Epithelial cell of prostate (primary cell): ENCODE data around the gene SLFN12.
A peak's percentile ranks its signal among the peaks of the same experiment; 100 is the strongest.
"Not testable (repeated sequence)": the region's sequence is repeated elsewhere in the genome, so short reads cannot be mapped to it uniquely, and the experiment has no call there.

Experiments
- DNase-seq: peaks from one replicate; pipeline ENCODE4 v3.0.0-alpha.2; 2011; ENCODE audit warnings: low read depth, low spot score
- H3K27ac ChIP-seq: fragments of 450-650 bp; 2 replicates; pipeline ENCODE4 v1.5.1; 2017; ENCODE audit warnings: mild to moderate bottlenecking

Gene SLFN12

DNA sequence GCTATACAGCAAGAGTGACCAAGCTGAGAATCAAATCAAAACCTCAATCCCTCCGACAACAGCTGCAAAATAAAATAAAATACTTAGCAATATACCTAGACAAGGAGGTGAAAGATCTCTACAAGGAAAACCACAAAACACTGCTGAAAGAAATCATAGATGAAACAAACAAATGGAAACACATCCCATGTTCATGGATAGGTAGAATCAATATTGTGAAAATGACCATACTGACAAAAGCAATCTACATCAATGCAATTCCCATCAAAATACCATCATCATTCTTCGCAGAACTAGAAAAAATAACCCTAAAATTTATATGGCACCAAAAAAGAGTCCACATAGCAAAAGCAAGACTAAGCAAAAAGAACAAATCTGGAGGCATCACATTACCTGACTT is 17.6 kb downstream of the SLFN12 start:
- H3K27ac ChIP-seq, DNase-seq: not testable (repeated sequence)

DNA sequence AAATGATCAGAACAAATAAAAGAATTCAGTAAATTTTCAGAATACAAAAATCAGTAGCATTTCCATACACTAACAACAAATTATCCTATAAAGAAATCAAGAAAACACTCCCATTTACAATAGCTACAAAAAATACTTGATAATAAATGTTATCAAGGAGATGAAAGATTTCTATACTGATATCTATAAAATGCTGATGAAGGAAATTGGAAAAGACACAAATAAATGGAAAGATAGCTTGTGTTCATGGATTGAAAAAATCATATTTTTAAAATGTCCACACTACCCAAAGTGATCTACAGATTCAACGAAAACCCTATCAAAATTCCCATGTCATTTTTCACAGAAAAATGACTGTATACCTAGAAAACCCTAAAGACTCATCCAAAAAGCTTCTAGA is 18.1 kb downstream of the SLFN12 start:
- no peak for DNase-seq
- no peak overlapping the region for H3K27ac ChIP-seq

DNA sequence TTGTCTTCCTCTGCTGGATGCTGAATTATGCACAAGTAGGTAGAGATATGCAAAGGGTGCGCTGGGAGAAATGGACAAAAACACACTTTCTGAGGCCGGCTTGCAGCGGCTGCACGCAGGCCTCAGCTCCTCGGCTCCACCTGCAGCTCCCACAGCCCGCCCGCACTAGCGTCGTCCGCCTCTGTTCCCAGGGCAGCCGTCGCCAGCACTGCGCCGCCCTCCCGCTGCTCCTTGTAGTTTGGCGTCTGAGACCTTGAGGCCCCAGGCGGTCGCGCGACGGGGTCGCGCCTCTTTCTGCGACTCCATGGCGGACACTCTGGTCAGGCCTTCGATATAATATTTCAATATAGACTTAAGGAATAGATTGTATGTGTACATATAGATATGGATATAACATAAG is 24.8 kb downstream of the SLFN12 start:
- no peak overlapping the region for H3K27ac ChIP-seq
- no peak for DNase-seq

- DNase-seq, result no peak
- no peak overlapping the region for H3K27ac ChIP-seq
These were observed 25.7 kb downstream of the SLFN12 start for GRCh38 chr17:35406568-35406967.

DNA sequence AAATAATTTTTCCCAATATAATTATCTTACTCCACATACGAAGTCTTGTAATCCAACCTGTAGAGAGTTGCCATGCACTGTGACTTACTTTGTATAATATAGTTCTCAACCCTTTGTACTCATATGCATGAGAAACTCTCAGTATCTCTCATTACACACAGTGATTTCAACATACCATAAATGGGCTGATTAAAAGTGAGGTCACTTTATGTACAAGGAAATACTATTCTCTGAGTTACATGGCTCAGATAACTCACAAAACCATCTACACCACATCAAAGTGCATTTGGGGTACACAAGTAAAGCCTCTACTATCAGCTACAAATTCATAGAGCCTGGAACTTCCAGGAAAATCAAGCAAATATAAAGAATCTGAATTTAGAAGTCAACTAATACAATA is 27.9 kb downstream of the SLFN12 start:
- DNase-seq, result peak; percentile 20
- no peak overlapping the region for H3K27ac ChIP-seq

DNA sequence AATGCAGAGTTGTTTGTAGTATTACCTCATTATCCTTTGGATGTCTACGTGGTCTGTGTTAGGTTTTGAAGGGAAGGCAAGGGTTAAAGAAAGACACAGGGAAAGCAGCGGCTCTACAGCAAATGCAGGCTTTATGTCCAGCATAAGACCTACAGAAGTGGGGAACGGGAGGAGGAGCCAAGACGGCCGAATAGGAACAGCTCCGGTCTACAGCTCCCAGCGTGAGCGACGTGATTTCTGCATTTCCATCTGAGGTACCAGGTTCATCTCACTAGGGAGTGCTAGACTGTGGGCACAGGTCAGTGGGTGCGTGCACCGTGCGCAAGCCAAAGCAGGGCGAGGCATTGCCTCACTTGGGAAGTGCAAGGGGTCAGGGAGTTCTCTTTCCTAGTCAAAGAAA is 38.5 kb downstream of the SLFN12 start:
- DNase-seq, H3K27ac ChIP-seq: not testable (repeated sequence)

DNA sequence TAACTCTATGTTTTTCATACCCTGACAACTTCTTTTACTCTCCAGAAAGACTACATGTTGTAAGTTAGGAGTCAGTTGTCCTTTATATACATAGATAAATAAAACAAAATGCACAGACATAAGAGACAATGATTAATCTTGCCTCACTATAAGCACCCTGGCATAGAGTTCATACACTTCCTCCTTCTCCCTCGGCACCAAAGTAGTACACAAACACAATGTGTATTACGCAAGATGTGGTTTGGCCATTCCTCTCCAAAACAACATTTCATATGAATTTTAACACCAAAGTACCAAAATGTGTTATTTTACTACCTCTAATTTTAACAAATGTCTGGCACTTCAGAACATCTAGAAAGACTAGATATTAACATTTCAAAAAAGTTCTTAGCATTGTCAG is 41.6 kb downstream of the SLFN12 start:
- DNase-seq, result no peak
- no peak overlapping the region for H3K27ac ChIP-seq

- no peak for DNase-seq
- no peak overlapping the region for H3K27ac ChIP-seq
These were observed 42.1 kb downstream of the SLFN12 start for GRCh38 chr17:35390156-35390555.

DNA sequence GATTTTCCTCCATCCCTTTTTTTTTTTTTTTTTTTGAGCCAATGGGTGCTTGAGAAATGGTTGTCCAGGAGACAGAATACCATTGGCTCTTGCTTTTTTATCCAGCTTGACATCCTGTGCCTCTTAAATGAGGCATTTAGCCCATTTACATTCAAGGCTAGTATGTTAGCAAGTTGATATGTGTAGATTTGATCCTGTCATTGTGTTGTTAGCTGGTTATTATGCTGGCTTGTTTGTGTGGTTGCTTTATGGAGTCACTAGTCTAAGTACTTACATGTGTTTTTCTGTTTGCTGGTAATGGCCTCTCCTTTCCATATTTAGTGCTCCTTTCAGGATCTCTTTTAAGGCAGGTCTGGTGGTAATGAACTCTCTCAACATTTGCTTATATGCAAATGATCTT is 44.8 kb downstream of the SLFN12 start:
- no peak overlapping the region for H3K27ac ChIP-seq
- DNase-seq, result no peak

DNA sequence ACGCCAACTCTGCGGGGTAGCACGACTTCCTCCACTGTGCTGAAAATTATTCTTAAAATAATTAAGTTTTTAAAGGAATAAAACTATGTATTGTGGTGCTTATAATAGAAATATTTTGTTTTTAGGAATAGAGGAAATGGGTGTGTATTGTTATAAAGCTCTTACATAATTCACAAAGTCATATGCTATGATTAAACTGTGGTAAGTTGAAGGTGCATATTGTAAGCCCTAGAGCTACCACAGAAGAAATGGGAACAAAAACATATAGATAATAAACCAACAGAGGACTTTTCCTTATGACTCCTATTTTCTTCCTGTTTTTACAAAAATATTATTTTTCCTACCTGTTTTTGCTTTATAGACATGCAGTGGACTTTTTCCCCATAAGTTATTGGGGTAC is 54.6 kb downstream of the SLFN12 start:
- H3K27ac ChIP-seq, result no peak overlapping the region
- no peak for DNase-seq

DNA sequence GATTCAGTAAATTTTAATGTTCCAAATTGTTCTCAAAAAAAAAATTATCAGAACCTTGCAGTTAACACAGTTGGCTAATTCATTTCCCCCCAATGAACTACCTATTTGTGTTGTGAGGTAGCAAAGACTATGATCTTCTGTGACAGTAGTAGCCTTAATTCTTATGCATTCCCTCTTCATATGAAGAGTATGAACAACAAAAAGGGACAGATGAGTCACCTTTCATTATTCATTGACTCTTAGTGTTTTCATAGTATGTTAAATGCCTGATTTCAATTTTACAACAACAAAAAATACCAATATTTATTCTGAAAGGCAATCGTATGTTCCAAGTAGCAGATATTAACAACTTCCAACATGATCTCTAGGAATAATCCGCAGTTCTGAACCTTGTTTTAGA is 55.2 kb downstream of the SLFN12 start:
- no peak for DNase-seq
- H3K27ac ChIP-seq, result no peak overlapping the region

GRCh38 chr17:35376245-35376644 is 56.1 kb downstream of the SLFN12 start:
- DNase-seq, result no peak
- no peak overlapping the region for H3K27ac ChIP-seq

- no peak for DNase-seq
- H3K27ac ChIP-seq, result no peak overlapping the region
These were observed 57.4 kb downstream of the SLFN12 start for GRCh38 chr17:35374766-35375344.

DNA sequence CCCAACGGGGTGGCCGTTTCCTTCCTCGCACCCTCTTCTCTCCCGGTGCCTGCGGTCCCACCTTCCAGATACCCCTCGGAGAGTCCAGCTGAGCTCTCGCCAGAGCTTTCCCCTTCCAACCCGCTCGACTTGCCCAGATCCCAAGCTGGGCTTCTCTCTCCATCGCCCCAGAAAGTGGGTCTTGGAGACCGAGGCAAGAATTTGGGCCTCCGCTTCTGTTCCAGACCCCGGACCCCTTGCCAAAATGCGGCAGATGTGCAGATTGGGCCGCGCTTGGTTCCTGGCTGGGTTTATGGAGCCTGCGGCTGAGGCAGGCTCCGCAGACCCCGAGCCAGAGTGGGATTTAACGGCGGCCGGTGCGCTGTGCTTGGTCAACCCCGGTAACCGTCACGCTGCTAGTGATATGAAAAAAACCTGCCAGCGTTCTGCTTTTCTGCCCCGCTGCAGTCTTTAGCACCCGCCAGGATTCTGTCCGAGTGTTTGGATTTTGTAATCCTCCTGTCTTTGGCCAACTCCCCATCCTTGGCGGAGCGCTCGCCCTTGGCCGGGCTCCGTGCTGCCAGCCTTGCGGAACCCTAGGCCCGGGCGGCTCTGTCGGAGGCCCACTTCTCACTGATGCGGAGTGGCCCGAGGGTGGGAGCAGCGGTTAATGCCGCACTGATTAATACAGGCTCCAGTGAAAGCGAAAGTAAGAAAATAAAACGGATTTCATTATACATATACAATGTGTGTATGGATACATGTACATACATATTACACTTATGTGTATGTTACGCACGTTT is 58.1 kb downstream of the SLFN12 start:
- H3K27ac ChIP-seq, result no peak overlapping the region
- no peak for DNase-seq

GRCh38 chr17:35373534-35373983 is 58.7 kb downstream of the SLFN12 start, which contains the start of gene SLFN11:
SLFN11 (minus strand) TSS chr17:35373621; CDS start chr17:35363807, 9,814 bp downstream.
- no peak for DNase-seq
- no peak within 1 kb of the TSS for H3K27ac ChIP-seq

DNA sequence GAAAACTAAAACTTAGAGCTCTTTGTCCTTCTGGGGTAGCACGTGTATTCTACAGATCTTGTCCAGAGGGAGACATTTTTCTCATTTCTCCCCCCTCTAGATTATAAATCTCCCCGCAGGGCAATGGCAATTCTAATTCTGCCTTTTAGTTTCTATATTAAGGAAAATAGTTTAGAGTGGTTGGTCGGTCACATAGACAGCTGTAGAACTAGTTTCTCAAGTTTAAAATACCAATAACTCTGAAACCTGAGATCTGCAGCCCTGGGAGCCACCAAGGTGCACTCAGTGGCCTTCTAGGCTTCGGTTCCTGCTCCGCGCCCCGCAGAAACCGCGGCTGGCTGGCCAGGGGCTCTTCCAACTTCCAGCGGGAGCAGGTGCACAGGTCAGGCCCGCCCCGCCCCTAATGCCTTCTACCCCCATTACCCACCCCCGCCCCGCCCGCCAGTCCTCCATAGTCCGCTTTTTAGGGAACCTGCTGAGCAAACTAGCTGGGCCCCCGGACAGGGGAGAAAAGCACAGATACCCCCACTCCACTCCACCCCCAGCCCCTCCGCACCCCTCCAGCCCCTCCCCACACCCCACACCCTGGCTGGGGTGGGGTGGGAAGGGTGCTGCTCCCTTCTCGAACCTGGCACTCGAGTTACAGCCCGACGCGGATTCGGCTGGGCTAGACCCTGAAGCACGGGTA is 59.3 kb downstream of the SLFN12 start:
- H3K27ac ChIP-seq, result no peak overlapping the region
- DNase-seq, result no peak

DNA sequence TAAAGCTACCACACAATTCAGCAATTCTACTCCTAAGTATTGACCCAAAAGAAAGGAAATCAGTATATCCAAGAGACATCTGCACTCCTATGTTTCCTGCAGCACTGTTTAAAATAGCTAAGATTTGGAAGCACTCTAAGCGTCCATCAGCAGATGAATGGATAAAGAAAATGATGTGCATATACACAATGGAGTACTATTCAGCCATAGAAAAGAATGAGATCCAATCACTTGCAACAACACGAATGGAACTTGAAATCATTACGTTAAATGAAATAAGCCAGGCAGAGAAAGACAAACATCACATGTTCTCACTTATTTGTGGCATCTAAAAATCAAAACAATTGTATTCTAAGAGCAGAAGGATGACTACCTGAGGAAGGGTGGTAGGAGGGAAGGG is 60.4 kb downstream of the SLFN12 start:
- H3K27ac ChIP-seq, result no peak overlapping the region
- no peak for DNase-seq

GRCh38 chr17:35368081-35368830 is 64.0 kb downstream of the SLFN12 start:
- H3K27ac ChIP-seq, result no peak overlapping the region
- no peak for DNase-seq

DNA sequence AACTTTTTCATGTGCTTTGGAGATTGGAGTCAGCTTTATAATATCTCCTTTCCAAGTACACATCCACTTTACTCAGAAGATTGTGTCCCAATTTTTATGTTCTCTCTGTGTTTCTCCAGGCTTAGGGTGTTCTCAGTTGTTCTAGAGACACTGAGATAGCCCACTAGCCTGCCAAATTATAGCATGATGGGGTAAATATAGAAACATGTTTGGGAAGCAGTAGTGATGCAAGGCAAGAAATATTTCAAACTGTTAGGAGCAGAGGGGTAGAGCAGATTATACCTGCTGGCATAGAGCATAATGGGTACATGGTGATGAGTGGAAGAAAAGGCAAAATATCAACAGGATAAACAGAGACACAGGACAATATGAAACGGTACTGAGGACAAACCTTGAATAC is 71.3 kb downstream of the SLFN12 start:
- no peak for DNase-seq
- no peak overlapping the region for H3K27ac ChIP-seq
